Measurements from ENCODE around the gene LDLRAP1.

LDLRAP1 gene

DNA sequence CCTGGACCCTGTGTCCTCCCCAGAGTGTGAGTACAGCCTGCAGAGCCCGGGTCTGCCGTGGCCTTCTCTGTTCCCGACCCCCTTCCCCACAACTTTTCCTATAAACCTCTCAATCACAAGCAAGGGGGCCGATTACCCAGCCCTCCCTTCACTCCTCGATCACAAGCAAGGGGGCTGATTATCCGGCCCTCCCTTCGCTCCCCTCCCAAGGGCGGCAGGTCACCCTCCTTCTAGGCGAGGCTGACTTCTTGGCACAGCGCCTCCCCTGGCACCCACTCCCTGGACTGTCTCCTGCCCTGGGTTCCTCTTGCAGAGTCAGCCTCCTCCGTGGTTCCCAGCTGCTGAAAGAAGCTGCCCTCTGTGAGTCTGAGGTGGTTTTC, 12.3 kb upstream of the LDLRAP1 start:
- Histone ChIP-seq H3K9me3 (no peaks in the 10 kb centered on the region), H3K4me1 (no peaks in the 10 kb centered on the region), H3K4me3 (no peak overlapping the region), H3K27me3 (peaks cover 0 to 8% of the 10 kb centered on the region in 2 donors), H3K36me3 (no peaks in the 10 kb centered on the region), H3K27ac (no peak overlapping the region)
- no peak for TF ChIP-seq CTCF (IDR thresholded peaks at IDR 0.05)
- intact Hi-C loops (cut with DNase I; ENCODE audit: low total_unique reads): no loop called here
- no peak for DNase-seq

DNA sequence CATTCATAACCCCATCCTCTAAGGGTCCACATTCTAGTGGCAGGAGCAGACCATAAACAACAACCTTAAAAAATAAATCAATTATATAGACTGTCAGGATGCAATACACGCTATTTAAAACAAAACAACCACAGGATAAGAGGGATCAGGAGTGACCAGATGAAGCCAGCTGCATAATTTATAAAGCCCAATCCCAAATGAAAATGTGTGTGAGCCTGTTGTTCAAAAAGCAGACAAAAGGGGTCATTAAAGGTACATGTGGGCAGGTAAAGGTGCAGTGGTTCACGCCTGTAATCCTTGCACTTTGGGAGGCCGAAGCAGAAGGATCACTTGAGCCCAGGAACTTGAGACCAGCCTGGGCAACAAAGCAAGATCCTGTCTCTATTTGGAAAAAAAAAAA, 10.4 kb upstream of the LDLRAP1 start:
- Histone ChIP-seq H3K27ac (no peak overlapping the region), H3K4me1 (no peaks in the 10 kb centered on the region), H3K9me3 (no peaks in the 10 kb centered on the region), H3K4me3 (no peak overlapping the region), H3K27me3 (peaks cover 0 to 5% of the 10 kb centered on the region in 2 donors), H3K36me3 (no peaks in the 10 kb centered on the region)
- TF ChIP-seq CTCF (IDR thresholded peaks at IDR 0.05): no peak
- intact Hi-C loops (cut with DNase I; ENCODE audit: low total_unique reads): no loop called here
- DNase-seq: no peak

- TF ChIP-seq CTCF (IDR thresholded peaks at IDR 0.05): no peak
- intact Hi-C loops (cut with DNase I; ENCODE audit: low total_unique reads): no loop called here
These were observed 9.5 kb upstream of the LDLRAP1 start for GRCh38 chr1:25533775-25534409.

GRCh38 chr1:25534410-25534788, 9.0 kb upstream of the LDLRAP1 start:
- peaks cover 0 to 5% of the 10 kb centered on the region in 2 donors for H3K27me3 ChIP-seq
- no peaks in the 10 kb centered on the region for H3K9me3 ChIP-seq
- H3K4me3 ChIP-seq: no peak overlapping the region
- no peak for DNase-seq
- no peak overlapping the region for H3K27ac ChIP-seq
- H3K4me1 ChIP-seq: no peaks in the 10 kb centered on the region
- TF ChIP-seq CTCF (IDR thresholded peaks at IDR 0.05): no peak
- no peaks in the 10 kb centered on the region for H3K36me3 ChIP-seq
- intact Hi-C loops (cut with DNase I; ENCODE audit: low total_unique reads): no loop called here

More at GRCh38 chr1:25533775-25534409, 9.5 kb upstream of the LDLRAP1 start:
- Histone ChIP-seq H3K4me1 (no peaks in the 10 kb centered on the region), H3K27ac (no peak overlapping the region), H3K4me3 (no peak overlapping the region), H3K9me3 (no peaks in the 10 kb centered on the region), H3K36me3 (no peaks in the 10 kb centered on the region), H3K27me3 (peaks cover 0 to 5% of the 10 kb centered on the region in 2 donors)
- DNase-seq: no peak

DNA sequence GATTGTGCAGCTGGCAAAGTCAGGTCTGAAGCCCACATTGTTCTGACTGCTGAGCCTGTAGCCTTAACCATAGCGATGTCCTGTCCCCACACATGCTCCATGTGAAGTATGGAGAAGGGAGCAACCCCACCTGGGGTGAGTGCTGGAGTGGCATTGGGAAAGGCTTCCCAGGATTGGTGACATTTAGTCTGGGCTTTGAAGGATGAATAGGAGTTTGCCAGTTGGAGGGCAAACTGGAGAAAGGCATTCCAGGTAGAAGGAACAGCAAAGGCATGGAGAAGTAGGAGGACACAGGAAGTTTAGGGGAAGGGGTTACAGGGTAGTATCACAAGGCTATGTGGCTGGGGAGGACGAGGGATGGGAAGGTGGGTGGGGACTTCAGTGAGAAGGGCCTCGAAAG, 7.3 kb upstream of the LDLRAP1 start:
- H3K27ac ChIP-seq: no peak overlapping the region

More for the DNA sequence above, 7.3 kb upstream of the LDLRAP1 start:
- intact Hi-C loops (cut with DNase I; ENCODE audit: low total_unique reads): no loop called here
- no peaks in the 10 kb centered on the region for H3K4me1 ChIP-seq
- H3K4me3 ChIP-seq: no peak overlapping the region
- H3K27me3 ChIP-seq: no peaks in the 10 kb centered on the region
- DNase-seq: no peak
- H3K36me3 ChIP-seq: no peaks in the 10 kb centered on the region
- TF ChIP-seq CTCF (IDR thresholded peaks at IDR 0.05): no peak
- H3K9me3 ChIP-seq: no peaks in the 10 kb centered on the region
